Myocyte (in vitro differentiated cells): ENCODE results near the gene PIK3AP1. TPM values are rescaled to one million over a fixed set of nuclear protein-coding genes. Genes with fewer than 3 reads are reported as not detected.

Experiments used
- DNase-seq: peaks from one replicate; pipeline ENCODE4 v3.0.0-alpha.2; 2012; ENCODE audit warnings: low read depth
- total RNA-seq: library from RNA; depleted of rRNA; stranded (reverse); fragments of >200 nt; gene quantifications from 2 replicates; pipeline ENCODE4 v1.2.3, GENCODE V29; 2014

The PIK3AP1 gene
- total RNA-seq, 1 donor from 2014 or later: 0.29 TPM

DNA sequence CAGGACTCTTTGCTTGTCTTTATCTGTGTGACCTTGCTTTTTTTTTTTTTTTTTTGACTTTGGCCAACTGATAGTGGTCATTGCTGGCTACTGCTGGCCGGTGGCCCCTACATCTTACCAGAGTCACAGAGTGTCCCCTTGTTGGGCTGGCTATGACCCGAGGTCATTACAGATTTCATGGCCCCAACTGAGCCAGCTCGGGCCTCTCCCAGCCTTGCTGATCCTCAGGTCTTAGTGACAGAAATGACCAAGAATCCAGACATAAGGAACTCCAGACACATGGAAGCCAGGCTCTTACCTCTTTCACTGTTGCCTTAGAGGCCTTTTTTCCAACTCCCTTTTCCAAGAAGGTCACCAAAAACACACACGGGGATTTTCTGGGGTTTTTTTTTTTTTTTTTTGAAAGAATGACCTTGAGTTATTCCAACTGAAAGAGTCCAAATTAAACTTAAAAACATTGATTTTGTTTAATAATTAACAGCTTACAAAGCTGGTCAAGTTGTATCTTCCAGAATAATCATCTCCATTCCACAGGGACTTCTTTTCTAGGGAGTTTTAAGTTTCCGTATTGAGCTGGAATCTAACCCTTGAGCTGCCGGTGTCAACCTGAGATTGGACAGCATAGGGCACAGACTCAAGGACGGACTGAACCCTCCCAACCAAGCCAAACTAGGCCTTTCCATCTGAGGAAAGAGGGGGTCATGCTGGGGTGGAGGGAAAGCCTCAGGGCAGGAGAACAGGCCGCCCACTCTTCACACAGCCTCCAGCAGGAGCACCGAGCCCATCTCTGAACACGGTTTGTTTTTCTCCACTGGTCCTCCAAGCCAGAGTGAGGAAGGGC, 43.8 kb downstream of the PIK3AP1 start:
- DNase-seq: no peak

GRCh38 chr10:96675846-96676245, 44.5 kb downstream of the PIK3AP1 start:
- no peak for DNase-seq

DNA sequence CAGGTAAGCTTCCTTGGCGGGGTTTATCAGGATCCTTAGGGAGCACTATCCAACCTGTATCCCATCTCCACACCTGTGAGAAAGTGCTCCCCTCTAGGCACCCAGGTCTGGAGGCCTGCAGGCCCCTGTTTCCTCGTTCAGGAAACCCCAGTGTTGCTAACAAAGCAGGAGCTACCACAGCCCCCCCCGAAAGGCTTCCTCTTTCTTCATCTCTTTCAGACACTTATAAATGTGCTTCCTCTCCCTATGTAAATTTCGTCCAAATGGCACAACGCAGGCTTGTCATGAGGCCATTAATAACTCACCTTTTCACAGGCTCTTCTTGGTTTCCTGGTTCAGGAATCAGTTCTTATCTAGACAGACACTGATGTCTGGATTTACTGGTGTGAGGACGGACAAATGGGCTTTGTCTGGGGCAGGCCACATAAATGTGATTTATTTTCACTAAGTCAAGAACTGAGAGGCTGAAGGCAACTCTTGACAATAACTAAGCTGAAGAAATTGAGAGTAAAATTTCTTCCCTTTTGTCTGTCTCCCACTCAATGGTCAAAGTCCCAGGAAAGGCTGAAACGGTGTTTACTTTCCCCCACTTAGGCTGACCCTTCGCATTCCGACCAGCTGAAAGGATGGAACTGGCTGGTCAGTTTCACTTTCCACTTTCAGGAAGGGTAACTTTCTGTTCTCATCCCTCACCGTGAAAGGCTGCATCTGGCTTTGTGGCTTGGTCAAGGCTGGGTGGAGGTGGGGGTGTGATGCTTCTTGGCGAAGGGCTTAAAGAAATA, 46.8 kb downstream of the PIK3AP1 start:
- peak; percentile 25 for DNase-seq

DNA sequence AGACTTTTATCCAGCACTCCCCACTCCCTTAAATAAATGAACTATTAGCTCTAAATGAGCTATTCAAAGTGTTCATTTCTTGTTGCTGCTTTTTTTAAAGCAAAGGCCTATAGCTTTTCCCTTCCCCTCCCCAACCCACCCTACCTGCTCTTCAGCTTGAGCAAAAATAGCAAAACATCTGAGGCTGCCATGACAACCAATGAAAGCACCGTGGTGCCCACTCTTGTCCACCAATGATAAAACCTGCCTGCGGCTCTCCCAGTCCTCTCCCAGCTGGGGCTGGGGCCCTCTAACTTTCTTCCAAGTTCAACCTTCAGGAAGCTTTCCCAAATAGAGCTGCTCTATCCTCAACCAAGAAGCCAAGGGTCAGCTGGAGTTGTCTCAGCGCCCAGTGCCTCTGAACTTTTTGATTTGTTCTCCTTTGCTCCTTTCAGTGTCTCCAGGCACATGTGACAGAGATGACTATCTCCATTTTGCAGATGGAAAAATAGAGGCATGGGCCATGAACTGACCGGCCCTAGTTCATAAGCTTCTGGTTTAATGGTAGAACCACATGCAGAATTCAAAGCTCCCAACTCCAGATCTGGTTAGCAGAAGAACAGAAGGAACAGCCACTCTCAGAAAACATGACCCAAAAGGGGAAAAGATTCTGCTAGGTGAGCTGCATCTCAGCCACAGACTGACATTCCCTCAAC, 47.7 kb downstream of the PIK3AP1 start:
- no peak for DNase-seq

DNA sequence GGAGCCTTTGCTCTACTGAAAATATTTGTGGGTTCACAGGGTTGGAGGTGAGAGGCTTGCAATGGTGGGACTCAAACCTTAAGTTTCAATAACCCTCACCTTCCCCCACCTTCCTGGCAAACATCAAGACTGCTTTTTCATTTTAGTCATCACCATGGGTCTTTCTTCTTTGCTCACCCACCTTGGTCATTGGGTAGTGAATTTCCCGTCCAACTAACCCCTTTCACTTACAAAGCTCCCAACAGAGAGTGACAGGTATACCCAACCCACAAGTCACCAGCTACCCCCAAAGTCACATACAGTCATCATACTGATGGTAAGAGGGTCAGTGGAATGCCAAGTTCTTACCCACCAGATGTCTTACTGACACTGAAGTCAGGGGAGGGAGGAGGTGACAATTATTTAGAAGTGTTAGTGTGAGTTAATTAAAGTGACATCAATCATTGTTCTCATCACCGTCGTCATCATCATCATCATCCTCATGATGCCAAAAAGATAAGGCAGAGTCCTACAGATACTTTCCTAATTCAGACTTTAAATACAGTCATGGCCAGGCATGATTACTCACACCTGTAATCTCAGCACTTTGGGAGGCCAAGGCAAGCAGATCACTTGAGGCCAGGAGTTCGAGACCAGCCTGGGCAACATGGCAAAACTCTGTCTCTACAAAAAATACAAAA, 49.0 kb downstream of the PIK3AP1 start:
- DNase-seq: no peak

GRCh38 chr10:96670786-96671185, 49.5 kb downstream of the PIK3AP1 start:
- no peak for DNase-seq

DNA sequence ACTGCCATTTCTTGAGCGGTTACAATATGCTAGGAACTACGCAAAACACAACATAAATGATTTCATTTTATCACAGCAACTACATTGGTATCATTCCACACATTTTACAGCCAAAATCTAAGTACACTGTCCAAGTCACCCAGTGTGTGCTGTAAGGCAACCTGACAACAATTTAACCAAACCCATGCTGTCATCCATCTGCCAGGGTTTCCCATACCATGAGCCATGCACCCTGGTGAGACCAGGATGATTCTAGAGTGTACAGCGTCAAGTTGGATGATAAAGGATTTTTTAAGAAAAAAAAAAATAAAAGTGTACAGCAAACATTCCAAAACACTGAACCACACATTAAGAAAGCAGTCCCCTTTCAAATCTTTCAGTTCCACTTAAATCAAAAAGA, 52.9 kb downstream of the PIK3AP1 start:
- DNase-seq: no peak

GRCh38 chr10:96666741-96667140, 53.6 kb downstream of the PIK3AP1 start:
- no peak for DNase-seq

GRCh38 chr10:96665306-96665705, 55.0 kb downstream of the PIK3AP1 start:
- DNase-seq: no peak

DNA sequence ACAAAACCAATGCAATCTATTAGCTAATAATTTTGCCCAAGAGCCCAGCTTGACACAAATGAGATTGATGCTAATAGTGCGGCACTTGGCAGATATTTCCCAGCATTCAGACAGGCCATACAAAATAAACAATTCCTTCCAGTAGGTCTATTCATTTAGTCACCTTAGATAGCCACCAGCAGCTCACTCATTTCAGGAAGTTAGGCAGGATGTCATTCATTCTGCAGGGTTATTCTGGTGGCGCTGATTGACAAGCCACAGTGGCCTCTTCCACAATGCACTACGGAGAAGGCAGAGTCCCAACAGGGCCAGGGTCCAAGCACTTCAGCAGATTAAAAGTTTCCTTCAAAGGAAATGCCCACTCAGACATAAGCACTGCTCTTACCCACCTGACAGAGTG, 55.8 kb downstream of the PIK3AP1 start:
- DNase-seq: no peak

GRCh38 chr10:96663797-96664196, 56.5 kb downstream of the PIK3AP1 start:
- no peak for DNase-seq

DNA sequence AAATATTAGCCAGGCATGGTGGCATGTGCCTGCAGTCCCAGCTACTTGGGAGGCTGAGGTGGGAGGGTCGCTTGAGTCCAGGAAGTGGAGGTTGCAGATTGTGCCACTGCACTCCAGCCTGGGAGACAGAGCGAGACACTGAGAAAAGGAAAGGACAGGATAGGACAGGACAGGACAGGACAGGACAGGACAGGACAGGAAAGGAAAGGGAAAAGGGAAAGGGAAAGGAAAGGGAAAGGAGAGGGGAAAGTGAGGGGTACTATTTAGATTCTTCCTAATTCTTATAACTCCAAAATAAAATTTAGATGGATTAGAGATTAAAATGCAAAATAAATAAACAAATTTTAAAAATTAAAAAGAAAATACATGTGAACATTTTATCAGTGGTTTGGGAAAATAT, 58.7 kb downstream of the PIK3AP1 start:
- DNase-seq: no peak

GRCh38 chr10:96660297-96660696, 60.0 kb downstream of the PIK3AP1 start:
- no peak for DNase-seq

- DNase-seq: no peak
Measured at GRCh38 chr10:96658844-96659243, 61.5 kb downstream of the PIK3AP1 start.

GRCh38 chr10:96657385-96657784, 62.9 kb downstream of the PIK3AP1 start:
- no peak for DNase-seq

DNA sequence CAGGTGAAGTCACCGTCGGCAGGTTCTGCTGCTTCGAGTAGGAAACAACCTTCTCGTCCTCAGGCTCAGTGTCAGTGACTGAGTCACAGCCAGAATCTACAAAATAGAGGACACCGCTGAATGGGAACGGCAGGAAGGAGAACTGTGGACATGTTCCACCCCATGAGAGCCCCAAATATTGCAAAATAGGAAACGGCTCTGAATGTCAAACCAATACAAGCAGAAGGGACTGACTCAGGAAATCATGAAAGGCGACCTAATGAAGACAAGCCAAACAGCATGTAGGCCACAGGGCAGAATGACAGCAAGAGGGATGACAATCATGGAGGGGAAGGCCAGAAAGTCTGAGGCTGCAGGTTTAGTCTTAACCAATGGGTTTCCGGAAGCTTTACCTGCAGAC, 63.5 kb downstream of the PIK3AP1 start:
- no peak for DNase-seq

GRCh38 chr10:96656198-96656577, 64.1 kb downstream of the PIK3AP1 start:
- no peak for DNase-seq

DNA sequence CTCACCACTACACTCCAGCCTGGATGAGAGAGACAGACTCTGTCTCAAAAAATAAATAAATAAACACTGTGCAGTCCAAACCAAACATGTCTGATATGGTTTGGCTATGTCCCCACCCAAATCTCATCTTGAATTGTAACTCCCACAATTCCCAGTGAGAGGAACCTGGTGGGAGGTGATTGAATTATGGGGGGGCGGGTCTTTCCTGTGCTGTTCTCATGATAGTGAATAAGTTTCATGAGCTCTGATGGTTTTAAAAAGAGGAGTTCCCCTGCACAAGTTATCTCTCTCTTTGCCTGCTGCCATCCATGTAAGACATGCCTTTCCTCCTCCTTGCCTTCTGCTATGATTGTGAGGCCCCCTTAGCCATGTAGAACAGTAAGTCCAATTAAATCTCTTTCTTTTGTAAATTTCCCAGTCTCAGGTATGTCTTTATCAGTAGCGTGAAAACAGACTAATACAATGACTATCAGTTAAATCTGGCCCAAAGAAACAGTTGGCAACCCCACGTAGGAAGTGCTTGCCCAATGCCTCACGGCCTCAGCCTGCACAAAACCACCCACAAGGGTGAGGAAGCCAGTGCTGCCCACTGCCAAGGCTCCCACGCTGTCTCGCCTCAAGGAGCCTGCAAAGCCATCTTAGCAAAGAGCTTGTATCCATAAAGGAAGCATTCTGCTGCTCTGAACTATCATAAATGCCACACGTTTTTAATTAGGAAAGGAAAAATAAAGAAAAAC, 64.7 kb downstream of the PIK3AP1 start:
- DNase-seq: no peak

DNA sequence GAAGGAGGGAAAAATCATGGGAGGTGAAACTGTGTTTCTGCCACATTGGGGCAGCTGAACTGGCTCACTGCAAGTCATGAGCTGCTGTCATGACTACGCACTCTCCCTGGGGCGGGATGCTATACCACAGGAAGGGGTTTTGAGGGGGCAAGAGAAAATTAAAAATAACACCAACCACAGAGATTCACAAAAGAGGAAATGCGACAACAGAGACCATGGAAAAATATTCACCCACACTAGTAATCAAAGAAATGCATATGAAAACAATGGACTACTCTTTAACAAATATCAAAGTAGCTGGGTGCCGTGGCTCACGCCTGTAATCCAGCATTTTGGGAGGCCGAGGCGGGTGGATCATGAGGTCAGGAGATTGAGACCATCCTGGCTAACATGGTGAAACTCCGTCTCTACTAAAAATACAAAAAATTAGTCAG, 68.3 kb downstream of the PIK3AP1 start:
- no peak for DNase-seq

- no peak for DNase-seq
Measured at GRCh38 chr10:96650958-96651357, 69.4 kb downstream of the PIK3AP1 start.

DNA sequence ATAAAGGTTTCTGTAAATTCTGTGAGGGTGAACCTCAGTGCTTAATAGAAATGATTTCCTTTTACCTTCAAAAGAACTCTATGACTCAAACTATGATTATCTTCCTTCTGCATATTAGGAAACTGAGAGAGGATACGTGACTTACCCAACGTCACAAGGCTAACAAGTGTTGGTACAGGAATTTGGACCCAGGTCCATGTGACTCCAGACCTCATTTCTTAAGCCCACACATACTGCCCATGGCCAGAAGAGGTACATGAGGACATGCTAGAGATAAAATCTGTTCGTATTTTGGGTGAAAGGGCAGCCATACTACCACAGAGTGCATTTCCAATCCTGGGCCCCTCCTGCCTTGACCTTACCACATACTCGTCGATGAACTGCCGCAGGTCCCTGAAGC, 72.0 kb downstream of the PIK3AP1 start:
- DNase-seq: no peak
